Loucy (cell line): ENCODE data around the gene CEP41.

Source experiments
- H2AFZ ChIP-seq: fragments of 200-600 bp; sonication (generic); 2 replicates; pipeline ENCODE4 v1.6.0; 2016; ENCODE audit warnings: antibody characterized with exemption, mild to moderate bottlenecking, low read length, moderate library complexity
- H3F3A ChIP-seq: fragments of 200-600 bp; 2 replicates; pipeline ENCODE4 v1.6.0; 2016; ENCODE audit warnings: antibody characterized with exemption, low read depth, mild to moderate bottlenecking
- H3K27me3 ChIP-seq: fragments of 200-600 bp; sonication (generic); 2 replicates; pipeline ENCODE4 v1.6.1; 2014; ENCODE audit warnings: low read length, mild to moderate bottlenecking; ENCODE audit not compliant: insufficient read depth, poor library complexity, severe bottlenecking
- H3K36me3 ChIP-seq: fragments of 200-600 bp; sonication (generic); 2 replicates; pipeline ENCODE4 v1.6.1; 2016; ENCODE audit warnings: low read length; ENCODE audit not compliant: insufficient read depth
- H3K4me1 ChIP-seq: fragments of 200-600 bp; sonication (generic); 2 replicates; pipeline ENCODE4 v1.5.1; 2014; ENCODE audit warnings: low read length, mild to moderate bottlenecking; ENCODE audit not compliant: insufficient read depth, poor library complexity, severe bottlenecking
- H3K4me2 ChIP-seq: fragments of 200-600 bp; sonication (generic); 2 replicates; pipeline ENCODE4 v1.6.0; 2014; ENCODE audit warnings: antibody characterized with exemption, low read length, low read depth, mild to moderate bottlenecking; ENCODE audit not compliant: poor library complexity, severe bottlenecking
- H3K4me3 ChIP-seq: fragments of 200-600 bp; sonication (generic); 2 replicates; pipeline ENCODE4 v1.5.1; 2014; ENCODE audit warnings: low read length, mild to moderate bottlenecking, mixed read lengths; ENCODE audit not compliant: poor library complexity, severe bottlenecking
- H3K79me2 ChIP-seq: fragments of 200-600 bp; sonication (generic); 2 replicates; pipeline ENCODE4 v1.6.1; 2014; ENCODE audit warnings: low read length; ENCODE audit not compliant: insufficient read depth
- H3K9ac ChIP-seq: fragments of 200-600 bp; sonication (generic); 2 replicates; pipeline ENCODE4 v1.6.0; 2014; ENCODE audit warnings: mild to moderate bottlenecking, low read depth, low read length, moderate library complexity; ENCODE audit not compliant: poor library complexity, severe bottlenecking
- H3K9me2 ChIP-seq: fragments of 200-600 bp; sonication (generic); replicated peaks from 2 replicates; pipeline ENCODE4 v1.6.1; 2016; ENCODE audit warnings: low read depth, low read length, mixed read lengths
- H3K9me3 ChIP-seq: fragments of 200-600 bp; sonication (generic); 2 replicates; pipeline ENCODE4 v1.6.1; 2014; ENCODE audit warnings: mild to moderate bottlenecking, antibody characterized with exemption, low read length, low read depth; ENCODE audit not compliant: insufficient read depth
- H4K20me1 ChIP-seq: fragments of 200-600 bp; sonication (generic); 2 replicates; pipeline ENCODE4 v1.6.0; 2014; ENCODE audit warnings: antibody characterized with exemption, low read length, mild to moderate bottlenecking; ENCODE audit not compliant: insufficient read depth, poor library complexity, severe bottlenecking
- EZH2phosphoT487 ChIP-seq: fragments of 200-600 bp; IDR thresholded peaks from 2 replicates; pipeline ENCODE4 v1.6.1; 2018; ENCODE audit warnings: antibody characterized with exemption, mild to moderate bottlenecking, moderate library complexity, borderline replicate concordance
- TF ChIP-seq, protein P1 (sequence below): fragments of 200-600 bp; sonication (generic); conservative IDR thresholded peaks from 2 replicates; pipeline ENCODE4 v1.5.1; 2014; ENCODE audit warnings: mild to moderate bottlenecking, antibody characterized with exemption, low read length

CEP41 gene

DNA sequence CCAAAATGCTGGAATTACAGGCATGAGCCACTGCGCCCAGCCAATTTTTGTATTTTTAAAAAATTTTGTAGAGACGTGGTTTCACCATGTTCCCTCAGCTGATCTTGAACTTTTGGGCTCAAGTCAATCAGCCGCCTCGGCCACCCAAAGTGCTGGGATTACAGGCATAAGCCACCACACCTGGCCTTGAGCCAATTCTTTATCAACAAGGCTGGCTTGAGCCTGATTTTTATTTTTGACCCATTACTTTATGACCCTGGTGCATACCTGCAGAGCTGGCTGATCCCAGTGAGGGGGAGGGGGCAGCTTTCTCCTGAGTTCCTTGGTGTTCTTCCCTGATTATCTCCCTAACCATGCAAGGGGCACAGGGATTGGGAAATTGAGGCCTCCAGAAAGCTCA is 76.4 kb downstream of the CEP41 start:
- Histone ChIP-seq H3K9me2 (no peaks in the 10 kb centered on the region), H3K4me2 (no peak overlapping the region), H3K27me3 (no peaks in the 10 kb centered on the region), H3K4me3 (no peak overlapping the region), H3K9ac (no peak overlapping the region), H3K36me3 (no peaks in the 10 kb centered on the region), H3K9me3 (no peaks in the 10 kb centered on the region), H3F3A (no peaks in the 10 kb centered on the region), H2AFZ (no peak overlapping the region), H4K20me1 (no peaks in the 10 kb centered on the region), H3K4me1 (peaks cover 29% of the 10 kb centered on the region), H3K79me2 (no peaks in the 10 kb centered on the region)
- no peak for TF ChIP-seq EZH2phosphoT487
- TF ChIP-seq, protein P1, sequence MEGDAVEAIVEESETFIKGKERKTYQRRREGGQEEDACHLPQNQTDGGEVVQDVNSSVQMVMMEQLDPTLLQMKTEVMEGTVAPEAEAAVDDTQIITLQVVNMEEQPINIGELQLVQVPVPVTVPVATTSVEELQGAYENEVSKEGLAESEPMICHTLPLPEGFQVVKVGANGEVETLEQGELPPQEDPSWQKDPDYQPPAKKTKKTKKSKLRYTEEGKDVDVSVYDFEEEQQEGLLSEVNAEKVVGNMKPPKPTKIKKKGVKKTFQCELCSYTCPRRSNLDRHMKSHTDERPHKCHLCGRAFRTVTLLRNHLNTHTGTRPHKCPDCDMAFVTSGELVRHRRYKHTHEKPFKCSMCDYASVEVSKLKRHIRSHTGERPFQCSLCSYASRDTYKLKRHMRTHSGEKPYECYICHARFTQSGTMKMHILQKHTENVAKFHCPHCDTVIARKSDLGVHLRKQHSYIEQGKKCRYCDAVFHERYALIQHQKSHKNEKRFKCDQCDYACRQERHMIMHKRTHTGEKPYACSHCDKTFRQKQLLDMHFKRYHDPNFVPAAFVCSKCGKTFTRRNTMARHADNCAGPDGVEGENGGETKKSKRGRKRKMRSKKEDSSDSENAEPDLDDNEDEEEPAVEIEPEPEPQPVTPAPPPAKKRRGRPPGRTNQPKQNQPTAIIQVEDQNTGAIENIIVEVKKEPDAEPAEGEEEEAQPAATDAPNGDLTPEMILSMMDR, result no peak

DNA sequence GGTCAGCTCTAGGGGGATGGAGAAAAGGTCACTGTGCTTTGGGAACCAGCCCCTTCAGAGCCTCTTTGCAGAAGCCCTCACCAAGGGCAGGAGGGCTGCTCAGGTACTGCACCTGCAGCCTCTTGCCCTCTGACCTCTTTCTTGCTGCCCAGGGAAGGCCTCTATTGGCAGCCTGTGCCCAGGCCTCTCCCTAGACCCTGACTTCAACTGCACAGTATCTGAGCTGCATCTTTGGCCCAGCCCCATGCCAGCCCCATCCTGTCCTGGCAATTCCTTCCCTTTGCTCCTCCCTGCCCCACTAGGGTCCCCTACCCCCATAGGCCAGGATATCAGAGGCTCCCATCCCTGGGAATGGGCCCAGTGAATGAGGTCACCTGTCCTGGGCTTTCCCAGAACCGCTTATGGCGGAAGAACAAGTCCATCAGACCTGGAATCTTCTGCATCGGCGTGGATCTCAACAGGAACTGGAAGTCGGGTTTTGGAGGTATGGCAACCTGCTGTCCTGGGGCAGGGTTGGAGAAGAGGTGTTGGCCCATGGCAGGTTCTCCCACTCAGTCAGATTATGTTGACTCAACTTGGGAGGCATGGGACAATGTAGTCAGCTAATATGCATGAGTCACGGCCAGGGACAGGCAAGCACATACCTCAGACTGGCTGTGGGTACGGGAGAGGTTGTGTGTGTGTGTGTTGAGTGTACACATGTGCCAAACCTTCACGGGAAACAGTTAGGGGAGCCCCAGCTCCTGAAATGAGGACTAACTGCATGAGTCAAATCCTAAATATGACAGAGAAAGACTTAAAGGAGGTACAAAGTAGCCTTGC is 77.6 kb downstream of the CEP41 start:
- peaks cover 17% of the 10 kb centered on the region for H3K4me1 ChIP-seq
- H3K9me3 ChIP-seq, result no peaks in the 10 kb centered on the region
- no peak overlapping the region for H2AFZ ChIP-seq
- TF ChIP-seq, protein P1, result no peak
- TF ChIP-seq EZH2phosphoT487, result no peak
- no peak overlapping the region for H3K4me2 ChIP-seq
- H3K9me2 ChIP-seq, result no peaks in the 10 kb centered on the region
- H3K79me2 ChIP-seq, result no peaks in the 10 kb centered on the region
- H3K4me3 ChIP-seq, result no peak overlapping the region
- H3K9ac ChIP-seq, result no peak overlapping the region
- no peaks in the 10 kb centered on the region for H4K20me1 ChIP-seq
- no peaks in the 10 kb centered on the region for H3F3A ChIP-seq
- H3K36me3 ChIP-seq, result no peaks in the 10 kb centered on the region
- H3K27me3 ChIP-seq, result no peaks in the 10 kb centered on the region

- Histone ChIP-seq H3K9ac (no peak overlapping the region), H2AFZ (no peak overlapping the region)
Measured at GRCh38 chr7:130362251-130362816, 78.5 kb downstream of the CEP41 start.

More at GRCh38 chr7:130362251-130362816, 78.5 kb downstream of the CEP41 start:
- Histone ChIP-seq H3K9me2 (no peaks in the 10 kb centered on the region), H3K36me3 (no peaks in the 10 kb centered on the region), H3K4me3 (no peak overlapping the region), H4K20me1 (no peaks in the 10 kb centered on the region), H3K27me3 (no peaks in the 10 kb centered on the region), H3F3A (no peaks in the 10 kb centered on the region), H3K4me1 (peaks cover 8% of the 10 kb centered on the region), H3K4me2 (no peak overlapping the region), H3K9me3 (no peaks in the 10 kb centered on the region), H3K79me2 (no peaks in the 10 kb centered on the region)
- TF ChIP-seq EZH2phosphoT487, result no peak
- TF ChIP-seq, protein P1, result no peak
